Stimulated activated CD4-positive, alpha-beta T cell treated with anti-CD3 and anti-CD28 coated beads, Interleukin-4, amount 100 ng/mL, for 48 hours (primary cell): ENCODE data around the gene TRIM28.
"Not testable (repeated sequence)": the region's sequence is repeated elsewhere in the genome, so short reads cannot be mapped to it uniquely, and the experiment has no call there.

Experiments used
- DNase-seq, 2 donors: peaks; one replicate each; pipeline ENCODE4 v3.0.0-alpha.2; 2020; ENCODE audit warnings: low read depth in 2 of 2

The TRIM28 gene

GRCh38 chr19:58577581-58577980 is 33.7 kb downstream of the TRIM28 start:
- not testable (repeated sequence) for DNase-seq

- no peak for DNase-seq
These were observed 34.4 kb downstream of the TRIM28 start for GRCh38 chr19:58578012-58578925.

- no peak for DNase-seq
These were observed 35.7 kb downstream of the TRIM28 start for GRCh38 chr19:58579473-58580142.

- peak; percentile 85 to 89 for DNase-seq
These were observed 37.6 kb downstream of the TRIM28 start for GRCh38 chr19:58581227-58582141.

- DNase-seq = no peak
These were observed 39.1 kb downstream of the TRIM28 start for GRCh38 chr19:58582985-58583384.

- no peak for DNase-seq
These were observed 40.9 kb downstream of the TRIM28 start for GRCh38 chr19:58584498-58585441.

GRCh38 chr19:58585442-58586132 is 41.7 kb downstream of the TRIM28 start:
- DNase-seq = no peak

- DNase-seq = no peak
These were observed 42.4 kb downstream of the TRIM28 start for GRCh38 chr19:58586133-58586765.
